ENCODE results near the gene CXorf38.

Gene CXorf38

GRCh38 chrX:40628506-40628905 lies 18.9 kb downstream of the CXorf38 start:
- no peak for DNase-seq (ENCODE audit: extremely low read depth, insufficient read length)
- Histone ChIP-seq H3K27me3 (replicated peaks; ENCODE audit: control insufficient read depth, insufficient read depth, low read length) (no peaks in the 10 kb centered on the region), H3K36me3 (ENCODE audit: control insufficient read depth, insufficient read depth, low read length) (peaks cover 10% of the 10 kb centered on the region), H3K4me3 (replicated peaks; ENCODE audit: low read depth, low read length) (no peak overlapping the region)
- no peak for TF ChIP-seq CTCF (IDR thresholded peaks at IDR 0.05; ENCODE audit: insufficient read depth, low read length, poor library complexity, severe bottlenecking)

GRCh38 chrX:40625294-40625693 lies 22.1 kb downstream of the CXorf38 start:
- no peak for DNase-seq (ENCODE audit: extremely low read depth, insufficient read length)
- Histone ChIP-seq H3K36me3 (ENCODE audit: control insufficient read depth, insufficient read depth, low read length) (peaks cover 3% of the 10 kb centered on the region), H3K27me3 (replicated peaks; ENCODE audit: control insufficient read depth, insufficient read depth, low read length) (peaks cover 2% of the 10 kb centered on the region; the same call in 1 of the 2 replicates), H3K4me3 (replicated peaks; ENCODE audit: low read depth, low read length) (no peak overlapping the region)
- TF ChIP-seq CTCF (IDR thresholded peaks at IDR 0.05; ENCODE audit: insufficient read depth, low read length, poor library complexity, severe bottlenecking): no peak

GRCh38 chrX:40623665-40624064 lies 23.7 kb downstream of the CXorf38 start:
- Histone ChIP-seq H3K4me3 (replicated peaks; ENCODE audit: low read depth, low read length) (no peak overlapping the region), H3K36me3 (ENCODE audit: control insufficient read depth, insufficient read depth, low read length) (peaks cover 3% of the 10 kb centered on the region), H3K27me3 (replicated peaks; ENCODE audit: control insufficient read depth, insufficient read depth, low read length) (peaks cover 2% of the 10 kb centered on the region; the same call in 1 of the 2 replicates)
- no peak for TF ChIP-seq CTCF (IDR thresholded peaks at IDR 0.05; ENCODE audit: insufficient read depth, low read length, poor library complexity, severe bottlenecking)
- no peak for DNase-seq (ENCODE audit: extremely low read depth, insufficient read length)

GRCh38 chrX:40623139-40623536 lies 24.2 kb downstream of the CXorf38 start, which contains the start of gene MPC1L:
TSS of gene MPC1L (plus strand) at chrX:40623428. CDS start at chrX:40623566, 138 bp downstream.
- no peak for TF ChIP-seq CTCF (IDR thresholded peaks at IDR 0.05; ENCODE audit: insufficient read depth, low read length, poor library complexity, severe bottlenecking)
- Histone ChIP-seq H3K36me3 (ENCODE audit: control insufficient read depth, insufficient read depth, low read length) (no peaks in the 10 kb centered on the region), H3K4me3 (replicated peaks; ENCODE audit: low read depth, low read length) (no peak within 1 kb of the TSS), H3K27me3 (replicated peaks; ENCODE audit: control insufficient read depth, insufficient read depth, low read length) (peaks cover 2% of the 10 kb centered on the region; the same call in 1 of the 2 replicates)
- no peak for DNase-seq (ENCODE audit: extremely low read depth, insufficient read length)

- peaks cover 2% of the 10 kb centered on the region; the same call in 1 of the 2 replicates for H3K27me3 ChIP-seq (replicated peaks; ENCODE audit: control insufficient read depth, insufficient read depth, low read length)
- TF ChIP-seq CTCF (IDR thresholded peaks at IDR 0.05; ENCODE audit: insufficient read depth, low read length, poor library complexity, severe bottlenecking): no peak
- H3K4me3 ChIP-seq (replicated peaks; ENCODE audit: low read depth, low read length): no peak overlapping the region
- DNase-seq (ENCODE audit: extremely low read depth, insufficient read length): no peak
- H3K36me3 ChIP-seq (ENCODE audit: control insufficient read depth, insufficient read depth, low read length): no peaks in the 10 kb centered on the region
These were observed 24.8 kb downstream of the CXorf38 start for GRCh38 chrX:40622479-40623138.

Measured in GM06990 (cell line).